RWPE1 (cell line): ENCODE results near the gene RRAD.

Source experiments
- CTCF ChIA-PET: fragments of 350-600 bp; sonication (Branson Sonifier 250); formaldehyde crosslinking; extraction: SDS; loops from one replicate; lab custom pipeline; 2021; lab: Yijun Ruan, JAX
- POLR2A ChIA-PET: fragments of 400-600 bp; formaldehyde crosslinking; extraction: SDS; loops from one replicate; lab custom pipeline; 2020; ENCODE audit warnings: antibody characterized with exemption; ENCODE audit not compliant: low non-redundant PET; lab: Yijun Ruan, JAX
- DNase-seq: peaks from one replicate; pipeline ENCODE4 v3.0.0; 2012; ENCODE audit warnings: low spot score
- H3K27ac ChIP-seq: fragments of 450-650 bp; 2 replicates; pipeline ENCODE4 v1.5.1; 2017
- TF ChIP-seq, protein P1 (sequence below): fragments of 450-650 bp; conservative IDR thresholded peaks from 2 replicates; pipeline ENCODE4 v1.5.1; 2017; ENCODE audit warnings: low read depth, mild to moderate bottlenecking

The RRAD gene

GRCh38 chr16:66931665-66932064 is 6.3 kb upstream of the RRAD start:
- CTCF ChIA-PET = no interaction called here
- TF ChIP-seq, protein P1, sequence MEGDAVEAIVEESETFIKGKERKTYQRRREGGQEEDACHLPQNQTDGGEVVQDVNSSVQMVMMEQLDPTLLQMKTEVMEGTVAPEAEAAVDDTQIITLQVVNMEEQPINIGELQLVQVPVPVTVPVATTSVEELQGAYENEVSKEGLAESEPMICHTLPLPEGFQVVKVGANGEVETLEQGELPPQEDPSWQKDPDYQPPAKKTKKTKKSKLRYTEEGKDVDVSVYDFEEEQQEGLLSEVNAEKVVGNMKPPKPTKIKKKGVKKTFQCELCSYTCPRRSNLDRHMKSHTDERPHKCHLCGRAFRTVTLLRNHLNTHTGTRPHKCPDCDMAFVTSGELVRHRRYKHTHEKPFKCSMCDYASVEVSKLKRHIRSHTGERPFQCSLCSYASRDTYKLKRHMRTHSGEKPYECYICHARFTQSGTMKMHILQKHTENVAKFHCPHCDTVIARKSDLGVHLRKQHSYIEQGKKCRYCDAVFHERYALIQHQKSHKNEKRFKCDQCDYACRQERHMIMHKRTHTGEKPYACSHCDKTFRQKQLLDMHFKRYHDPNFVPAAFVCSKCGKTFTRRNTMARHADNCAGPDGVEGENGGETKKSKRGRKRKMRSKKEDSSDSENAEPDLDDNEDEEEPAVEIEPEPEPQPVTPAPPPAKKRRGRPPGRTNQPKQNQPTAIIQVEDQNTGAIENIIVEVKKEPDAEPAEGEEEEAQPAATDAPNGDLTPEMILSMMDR = no peak

DNA sequence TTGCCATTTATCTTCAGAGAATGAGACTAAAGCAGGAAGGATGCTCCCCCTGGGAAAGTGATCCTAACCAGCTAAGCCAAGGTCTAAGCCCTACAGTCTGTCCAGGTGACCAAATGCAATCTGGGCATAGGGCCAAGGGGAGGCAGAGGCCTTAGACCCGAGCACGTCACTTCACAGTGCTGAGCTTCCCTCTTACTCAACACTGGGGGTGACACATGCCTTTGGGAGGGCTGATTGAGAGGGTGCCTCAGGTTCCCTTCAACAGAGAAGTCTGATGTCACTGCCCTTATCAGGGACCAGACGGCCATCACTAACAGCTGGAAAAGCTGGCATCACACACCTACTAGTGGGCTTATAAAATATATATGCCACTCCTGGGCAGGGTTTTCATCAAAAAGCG is 4.9 kb upstream of the RRAD start:
- peak overlapping the region; percentile 54 for H3K27ac ChIP-seq
- POLR2A ChIA-PET = no interaction called here
- no peak for DNase-seq
- TF ChIP-seq, protein P1 = no peak
- CTCF ChIA-PET = interaction anchor here (0.5 to 0.6 kb wide), 3 partner anchors 8 to 189 kb away, joined by 3 read pairs; no protein-coding TSS in a partner anchor

More at GRCh38 chr16:66931665-66932064, 6.3 kb upstream of the RRAD start:
- DNase-seq = no peak
- POLR2A ChIA-PET = no interaction called here
- no peak overlapping the region for H3K27ac ChIP-seq

- ChIA-PET POLR2A (no interaction called here), CTCF (interaction anchor here (0.6 to 1.3 kb wide), 3 partner anchors 34 to 226 kb away, joined by 3 to 18 read pairs (median 3); no protein-coding TSS in a partner anchor)
- DNase-seq = no peak
- TF ChIP-seq, protein P1 = no peak; the same call in 1 of the 2 replicates
- H3K27ac ChIP-seq = peak overlapping the region; percentile 60
These were observed 3.5 kb upstream of the RRAD start for GRCh38 chr16:66928702-66929388.

DNA sequence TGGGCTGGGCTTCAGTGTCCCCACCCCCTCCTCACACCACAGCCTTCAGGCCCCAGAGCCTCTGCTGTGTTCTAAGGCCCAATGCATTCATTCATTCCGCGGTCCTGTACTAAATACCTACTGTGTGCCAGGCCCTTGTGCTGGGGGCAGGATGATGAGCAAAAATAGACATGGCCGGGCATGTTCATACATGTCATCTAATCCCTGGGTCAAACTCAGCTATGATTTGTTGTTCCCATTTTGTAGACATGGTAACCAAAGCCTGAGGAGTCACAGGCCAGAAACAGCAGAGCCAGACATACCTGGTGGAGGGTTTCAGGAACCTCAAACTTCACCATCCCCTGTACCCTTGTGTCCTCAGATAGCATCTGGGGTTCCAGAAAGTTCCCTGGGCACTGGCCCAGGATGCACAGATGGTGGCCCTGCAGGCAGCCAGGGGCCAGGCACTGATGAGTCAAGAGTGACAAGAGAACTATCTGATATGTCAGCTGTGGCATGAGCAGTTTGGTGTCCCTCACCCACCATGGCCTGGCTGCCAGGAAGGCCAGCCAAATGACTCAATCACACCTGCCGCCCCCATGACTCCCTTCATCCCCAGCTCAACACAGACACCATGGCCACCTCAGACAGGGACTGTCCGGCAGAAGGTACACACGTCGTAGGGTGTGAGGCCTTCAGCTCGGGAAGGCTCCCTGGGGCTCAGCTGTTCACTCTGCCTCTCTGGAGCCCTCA is 2.7 kb upstream of the RRAD start:
- H3K27ac ChIP-seq = peak overlapping the region; percentile 60
- ChIA-PET CTCF (interaction anchor here (0.6 to 1.3 kb wide), 3 partner anchors 33 to 227 kb away, joined by 3 to 18 read pairs (median 3); no protein-coding TSS in a partner anchor), POLR2A (no interaction called here)
- TF ChIP-seq, protein P1 = no peak
- peak; percentile 61 for DNase-seq

DNA sequence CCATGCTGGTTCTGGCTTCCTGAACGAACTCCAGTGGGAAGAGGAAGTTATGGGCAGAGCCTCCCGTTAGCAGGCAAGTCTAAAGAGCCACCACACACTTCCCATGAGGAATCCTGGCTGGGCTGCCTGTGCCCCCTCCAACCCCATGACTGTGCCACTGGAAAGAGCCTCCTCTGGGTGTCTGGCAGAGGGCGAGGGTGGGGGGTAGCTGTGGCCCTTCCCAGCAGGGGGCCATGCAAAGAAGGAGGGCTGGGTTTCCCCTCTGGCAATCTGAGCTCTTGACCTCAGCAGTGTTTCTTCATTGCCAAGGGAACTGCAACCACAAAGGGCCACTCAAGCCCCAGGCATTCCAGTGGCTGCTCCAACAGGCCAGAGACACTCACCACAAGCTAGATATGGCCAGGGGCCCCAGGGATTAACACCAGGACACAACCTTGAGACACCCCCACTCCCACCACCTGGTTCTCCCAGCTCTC is 1.7 kb upstream of the RRAD start:
- ChIA-PET POLR2A (no interaction called here), CTCF (interaction anchor here (1.3 kb wide), 1 partner anchor 32 kb away, joined by 7 read pairs; no protein-coding TSS in a partner anchor)
- TF ChIP-seq, protein P1 = no peak
- peak overlapping the region; percentile 60 for H3K27ac ChIP-seq
- peak; percentile 61 for DNase-seq
